Neuronal stem cell (in vitro differentiated cells): ENCODE measurements around the gene SMARCAL1.

Experiments
- DNase-seq: peaks from one replicate; pipeline ENCODE4 v3.0.0-alpha.2; 2013; ENCODE audit warnings: low spot score
- H2AFZ ChIP-seq: one replicate; pipeline ENCODE4 v1.6.1; 2013; ENCODE audit warnings: mild to moderate bottlenecking, low read length, inconsistent platforms
- H2AK5ac ChIP-seq: 2 replicates; pipeline ENCODE4 v1.6.1; 2013; ENCODE audit warnings: low read depth, mild to moderate bottlenecking, inconsistent platforms, low read length, moderate library complexity, mixed read lengths
- H2BK120ac ChIP-seq: 2 replicates; pipeline ENCODE4 v1.6.1; 2013; ENCODE audit warnings: low read depth, mild to moderate bottlenecking, inconsistent platforms, low read length, moderate library complexity, mixed read lengths
- H2BK12ac ChIP-seq: one replicate; pipeline ENCODE4 v1.6.1; 2013; ENCODE audit warnings: low read length, inconsistent platforms
- H2BK15ac ChIP-seq: 2 replicates; pipeline ENCODE4 v1.6.1; 2013; ENCODE audit warnings: mild to moderate bottlenecking, low read length, inconsistent platforms, mixed read lengths
- H2BK5ac ChIP-seq: one replicate; pipeline ENCODE4 v1.6.1; 2013; ENCODE audit warnings: inconsistent platforms, mild to moderate bottlenecking, low read length, moderate library complexity
- H3K14ac ChIP-seq: one replicate; pipeline ENCODE4 v1.6.1; 2013; ENCODE audit warnings: low read length, inconsistent platforms
- H3K18ac ChIP-seq: 2 replicates; pipeline ENCODE4 v1.6.1; 2013; ENCODE audit warnings: low read length, inconsistent platforms
- H3K23ac ChIP-seq: 2 replicates; pipeline ENCODE4 v1.6.1; 2013; ENCODE audit warnings: low read depth, mild to moderate bottlenecking, mixed read lengths, low read length, inconsistent platforms; ENCODE audit not compliant: poor library complexity
- H3K27ac ChIP-seq: replicated peaks from 3 replicates; pipeline ENCODE4 v1.5.1; 2013; ENCODE audit warnings: low read length, inconsistent platforms
- H3K27me3 ChIP-seq, 3 experiments: 2 replicates each; pipeline ENCODE4 v1.6.1; 2013; ENCODE audit warnings: low read length in 3 of 3, mild to moderate bottlenecking in 2 of 3, inconsistent platforms in 1 of 3, low read depth in 1 of 3, mixed read lengths in 1 of 3, moderate library complexity in 1 of 3; ENCODE audit not compliant: control insufficient read depth in 3 of 3, insufficient read depth in 3 of 3
- H3K36me3 ChIP-seq, 2 donors: replicated peaks in 1 of 2; 2 replicates each; pipeline ENCODE4 v1.6.1; 2013; ENCODE audit warnings: low read length in 2 of 2; ENCODE audit not compliant: control insufficient read depth in 2 of 2, insufficient read depth in 2 of 2
- H3K4ac ChIP-seq: 2 replicates; pipeline ENCODE4 v1.6.1; 2013; ENCODE audit warnings: inconsistent platforms, mild to moderate bottlenecking, low read length, moderate library complexity
- H3K4me1 ChIP-seq, 2 donors: 1 replicate in 1 of 2; 2 replicates in 1 of 2; pipeline ENCODE4 v1.6.1; 2013; ENCODE audit warnings: low read length in 2 of 2, low read depth in 1 of 2; ENCODE audit not compliant: control insufficient read depth in 2 of 2, insufficient read depth in 1 of 2
- H3K4me2 ChIP-seq: one replicate; pipeline ENCODE4 v1.6.1; 2013; ENCODE audit warnings: mild to moderate bottlenecking, low read length, inconsistent platforms; ENCODE audit not compliant: insufficient read depth, poor library complexity, severe bottlenecking
- H3K4me3 ChIP-seq, 2 donors: 2 replicates each; pipeline ENCODE4 v1.5.1; 2013; ENCODE audit warnings: low read length in 2 of 2, mild to moderate bottlenecking in 2 of 2, inconsistent platforms in 1 of 2, moderate library complexity in 1 of 2
- H3K79me1 ChIP-seq: one replicate; pipeline ENCODE4 v1.6.1; 2013; ENCODE audit warnings: low read depth, mild to moderate bottlenecking, inconsistent platforms, low read length, moderate library complexity
- H3K9ac ChIP-seq: one replicate; pipeline ENCODE4 v1.6.1; 2013; ENCODE audit warnings: mild to moderate bottlenecking, low read depth, low read length, inconsistent platforms; ENCODE audit not compliant: poor library complexity
- H3K9me3 ChIP-seq, 2 donors: replicated peaks in 1 of 2; 2 replicates each; pipeline versions ENCODE3 to v1.6.1; 2013; ENCODE audit warnings: low read length in 2 of 2, mild to moderate bottlenecking in 2 of 2, inconsistent platforms in 1 of 2, low read depth in 1 of 2, mixed read lengths in 1 of 2, moderate library complexity in 1 of 2; ENCODE audit not compliant: control insufficient read depth in 2 of 2, insufficient read depth in 1 of 2
- H4K8ac ChIP-seq: one replicate; pipeline ENCODE4 v1.6.1; 2013; ENCODE audit warnings: low read depth, mild to moderate bottlenecking, inconsistent platforms, low read length, moderate library complexity
- H4K91ac ChIP-seq: one replicate; pipeline ENCODE4 v1.6.1; 2013; ENCODE audit warnings: low read length, low read depth, mild to moderate bottlenecking, inconsistent platforms; ENCODE audit not compliant: poor library complexity
- WGBS, 2 donors: extraction: QIAGEN DNeasy Blood & Tissue Kit; methylation state at CpG; one replicate each; pipeline ENCODE4 v1.1.7; 2013; ENCODE audit warnings: missing lambda C conversion rate in 2 of 2, mixed read lengths in 1 of 2; ENCODE audit not compliant: insufficient read length in 2 of 2, insufficient replicate concordance in 1 of 2; ENCODE audit errors: extremely low coverage in 2 of 2; 5-methylcytosine and 5-hydroxymethylcytosine counted together

Gene SMARCAL1

GRCh38 chr2:216436383-216436782, 24.1 kb downstream of the SMARCAL1 start:
- Histone ChIP-seq H3K36me3 (peaks cover 19 to 87% of the 10 kb centered on the region in 2 donors), H2BK120ac (no peak overlapping the region), H3K27ac (no peak overlapping the region), H3K18ac (no peak overlapping the region), H4K8ac (no peak overlapping the region), H3K4me3 (no peak overlapping the region), H3K9ac (no peak overlapping the region), H2BK5ac (no peak overlapping the region), H3K14ac (no peak overlapping the region), H3K4ac (no peak overlapping the region), H2BK12ac (no peak overlapping the region), H3K27me3 (no peaks in the 10 kb centered on the region), H3K9me3 (peaks cover 0 to 3% of the 10 kb centered on the region in 2 donors), H4K91ac (no peak overlapping the region), H3K79me1 (no peaks in the 10 kb centered on the region), H2AK5ac (no peak overlapping the region), H2AFZ (no peak overlapping the region), H3K4me1 (no peaks in the 10 kb centered on the region), H3K23ac (no peak overlapping the region), H3K4me2 (no peak overlapping the region), H2BK15ac (no peak overlapping the region)
- no peak for DNase-seq
- whole genome bisulfite sequencing, 2 donors: no CpG with 5 or more reads among the region's 2 CpGs

- Histone ChIP-seq H2BK12ac (no peak overlapping the region), H3K36me3 (peaks cover 2 to 72% of the 10 kb centered on the region in 2 donors)
These were observed 29.2 kb downstream of the SMARCAL1 start for GRCh38 chr2:216441308-216442010.

GRCh38 chr2:216445501-216445900, 33.2 kb downstream of the SMARCAL1 start:
- H3K4me2 ChIP-seq: no peak overlapping the region
- H3K9ac ChIP-seq: no peak overlapping the region
- no peak overlapping the region for H3K4ac ChIP-seq
- H2BK5ac ChIP-seq: no peak overlapping the region
- H2BK15ac ChIP-seq: no peak overlapping the region
- no peak overlapping the region for H4K91ac ChIP-seq
- H3K27me3 ChIP-seq: no peaks in the 10 kb centered on the region
- H2BK120ac ChIP-seq: no peak overlapping the region
- H2AFZ ChIP-seq: no peak overlapping the region
- H2AK5ac ChIP-seq: no peak overlapping the region
- no peak overlapping the region for H3K4me3 ChIP-seq
- H3K27ac ChIP-seq: no peak overlapping the region
- no peaks in the 10 kb centered on the region for H3K79me1 ChIP-seq
- H3K14ac ChIP-seq: no peak overlapping the region
- H3K36me3 ChIP-seq: peaks cover 9 to 78% of the 10 kb centered on the region in 2 donors
- no peak overlapping the region for H3K23ac ChIP-seq
- H3K4me1 ChIP-seq: no peaks in the 10 kb centered on the region
- H4K8ac ChIP-seq: no peak overlapping the region
- H3K9me3 ChIP-seq: peaks cover 0 to 20% of the 10 kb centered on the region in 2 donors
- DNase-seq: no peak
- no peak overlapping the region for H3K18ac ChIP-seq
- no CpG with 5 or more reads among the region's 5 CpGs for WGBS, 2 donors
- H2BK12ac ChIP-seq: no peak overlapping the region

More at GRCh38 chr2:216441308-216442010, 29.2 kb downstream of the SMARCAL1 start:
- H3K27ac ChIP-seq: no peak overlapping the region
- no peak overlapping the region for H3K14ac ChIP-seq
- no peak overlapping the region for H4K8ac ChIP-seq
- no peaks in the 10 kb centered on the region for H3K79me1 ChIP-seq
- no CpG with 5 or more reads among the region's 3 CpGs for WGBS, 2 donors
- no peak overlapping the region for H2BK5ac ChIP-seq
- H3K27me3 ChIP-seq: no peaks in the 10 kb centered on the region
- H3K4ac ChIP-seq: no peak overlapping the region
- no peak overlapping the region for H2BK15ac ChIP-seq
- no peak overlapping the region for H3K18ac ChIP-seq
- no peaks in the 10 kb centered on the region for H3K4me1 ChIP-seq
- no peak overlapping the region for H3K9ac ChIP-seq
- H2BK120ac ChIP-seq: no peak overlapping the region
- no peaks in the 10 kb centered on the region for H3K9me3 ChIP-seq
- no peak overlapping the region for H4K91ac ChIP-seq
- no peak overlapping the region for H2AFZ ChIP-seq
- no peak overlapping the region for H3K23ac ChIP-seq
- no peak overlapping the region for H3K4me2 ChIP-seq
- H2AK5ac ChIP-seq: no peak overlapping the region
- DNase-seq: no peak
- no peak overlapping the region for H3K4me3 ChIP-seq

GRCh38 chr2:216446343-216446742, 34.1 kb downstream of the SMARCAL1 start:
- Histone ChIP-seq H2BK120ac (no peak overlapping the region), H3K4me1 (no peaks in the 10 kb centered on the region), H3K4me3 (no peak overlapping the region), H2BK12ac (no peak overlapping the region), H3K18ac (no peak overlapping the region), H2AFZ (no peak overlapping the region), H3K9me3 (peaks cover 0 to 20% of the 10 kb centered on the region in 2 donors), H4K91ac (no peak overlapping the region), H3K79me1 (no peaks in the 10 kb centered on the region), H2BK5ac (no peak overlapping the region), H3K14ac (no peak overlapping the region), H3K9ac (no peak overlapping the region), H3K4me2 (no peak overlapping the region), H2BK15ac (no peak overlapping the region), H2AK5ac (no peak overlapping the region), H3K36me3 (peaks cover 15 to 79% of the 10 kb centered on the region in 2 donors), H3K27ac (no peak overlapping the region), H3K27me3 (no peaks in the 10 kb centered on the region), H3K23ac (no peak overlapping the region), H3K4ac (no peak overlapping the region), H4K8ac (no peak overlapping the region)
- DNase-seq: no peak
- no CpG with 5 or more reads among the region's 2 CpGs for WGBS, 2 donors
